SK-N-SH (cell line): ENCODE measurements around the gene CHMP4A. TPM values are rescaled to one million over a fixed set of nuclear protein-coding genes. Genes with fewer than 3 reads are reported as not detected.
A peak's percentile ranks its signal among the peaks of the same experiment; 100 is the strongest.

Experiments used
- CHD2 ChIP-seq: fragments of 150-350 bp; IDR thresholded peaks from 2 replicates; pipeline ENCODE4 v1.6.1; 2018; ENCODE audit warnings: low read length; ENCODE audit not compliant: partially characterized antibody
- CTCF ChIP-seq: fragments of 200-600 bp; sonication (generic); IDR thresholded peaks from 2 replicates; pipeline ENCODE4 v1.6.1; 2017; ENCODE audit warnings: antibody characterized with exemption, mild to moderate bottlenecking, moderate library complexity
- ELF1 ChIP-seq: IDR thresholded peaks from 2 replicates; pipeline ENCODE4 v1.4.0; 2012
- EP300 ChIP-seq, 2 experiments: IDR thresholded peaks; 2 replicates each; pipeline versions ENCODE4 v1.4.0 to v1.6.1; 2012; ENCODE audit warnings: borderline replicate concordance in 1 of 2, low read depth in 1 of 2, low read length in 1 of 2
- EZH2phosphoT487 ChIP-seq: fragments of 200-600 bp; sonication (generic); IDR thresholded peaks from 2 replicates; pipeline ENCODE4 v1.6.1; 2017; ENCODE audit warnings: low read depth, mixed run types, mild to moderate bottlenecking, antibody characterized with exemption, moderate library complexity, borderline replicate concordance
- FOSL2 ChIP-seq: IDR thresholded peaks from 2 replicates; pipeline ENCODE4 v1.4.0; 2012; ENCODE audit warnings: low read depth, mild to moderate bottlenecking, moderate library complexity, borderline replicate concordance
- JUND ChIP-seq: IDR thresholded peaks from 2 replicates; pipeline ENCODE4 v1.4.0; 2012
- MAX ChIP-seq: IDR thresholded peaks from 2 replicates; pipeline ENCODE4 v1.4.0; 2012; ENCODE audit warnings: low read depth
- MEF2A ChIP-seq: IDR thresholded peaks from 2 replicates; pipeline ENCODE4 v1.4.0; 2012; ENCODE audit warnings: low read depth, borderline replicate concordance
- NFIC ChIP-seq: IDR thresholded peaks from 2 replicates; pipeline ENCODE4 v1.4.0; 2012; ENCODE audit warnings: borderline replicate concordance
- NRF1 ChIP-seq: IDR thresholded peaks from 2 replicates; pipeline ENCODE4 v1.6.1; 2012; ENCODE audit warnings: low read depth, mild to moderate bottlenecking, low read length
- PBX3 ChIP-seq: IDR thresholded peaks from 2 replicates; pipeline ENCODE4; 2012
- SMC3 ChIP-seq: IDR thresholded peaks from 2 replicates; pipeline ENCODE4 v1.6.1; 2012; ENCODE audit warnings: low read depth, low read length, improper control_type of control experiment
- TCF12 ChIP-seq: IDR thresholded peaks from 2 replicates; pipeline ENCODE4 v1.4.0; 2012
- USF2 ChIP-seq: fragments of 150-350 bp; IDR thresholded peaks from 2 replicates; pipeline ENCODE4 v1.6.1; 2017; ENCODE audit warnings: antibody characterized with exemption, low read length, low read depth, borderline replicate concordance
- ZBTB33 ChIP-seq: IDR thresholded peaks from 2 replicates; pipeline ENCODE4 v1.4.0; 2012; ENCODE audit warnings: low read depth, borderline replicate concordance
- polyA plus RNA-seq, 3 experiments: library from polyadenylated mRNA; depleted of rRNA; stranded (reverse); fragments of >200 nt; gene quantifications; 2 replicates each; pipeline ENCODE4 v1.2.3, GENCODE V29; 2012

The CHMP4A gene
- polyA plus RNA-seq, 1 of the 3 experiments (the other 2 are of a cell fraction), result 92.4 TPM

GRCh38 chr14:24188251-24189058, 24.8 kb downstream of the CHMP4A start, which contains the start of gene IPO4 (continued):
- TF ChIP-seq PBX3 (peak; percentile 67), NRF1 (no peak), CTCF (no peak), FOSL2 (no peak), ELF1 (peak; percentile 82), CHD2 (peak; percentile 96), USF2 (peak; percentile 52; the same call in 1 of the 2 replicates), JUND (peak; percentile 21; the same call in 1 of the 2 replicates), SMC3 (no peak), NFIC (peak; percentile 37; the same call in 1 of the 2 replicates), TCF12 (peak; percentile 36; the same call in 1 of the 2 replicates), EP300 (IDR thresholded peaks at IDR 0.05; ENCODE audit: borderline replicate concordance in 1 of 2, low read depth in 1 of 2, low read length in 1 of 2) (peak; percentile 4 to 31; a peak in 1 of 4 replicates), ZBTB33 (peak; percentile 79; the same call in 1 of the 2 replicates), MAX (peak; percentile 100), MEF2A (no peak), EZH2phosphoT487 (no peak)
